Peyer's patch (tissue), 4 donors: ENCODE results near the gene DSCAML1.

Experiments used
- POLR2A ChIP-seq, 2 donors: fragments of 450-650 bp; IDR thresholded peaks; one replicate each; pipeline ENCODE4 v1.5.1; 2017; ENCODE audit warnings: antibody characterized with exemption in 2 of 2, mild to moderate bottlenecking in 2 of 2, moderate library complexity in 2 of 2
- TF ChIP-seq, protein P1 (sequence below), 6 experiments: fragments of 450-650 bp in 4 of 6; fragments of 200-600 bp in 2 of 6; sonication (generic) in 1 of 6; IDR thresholded peaks; one replicate each; pipeline ENCODE4 v1.5.1; 2017 to 2019; ENCODE audit warnings: antibody characterized with exemption in 6 of 6, mild to moderate bottlenecking in 3 of 6, moderate library complexity in 1 of 6

- TF ChIP-seq, protein P1, sequence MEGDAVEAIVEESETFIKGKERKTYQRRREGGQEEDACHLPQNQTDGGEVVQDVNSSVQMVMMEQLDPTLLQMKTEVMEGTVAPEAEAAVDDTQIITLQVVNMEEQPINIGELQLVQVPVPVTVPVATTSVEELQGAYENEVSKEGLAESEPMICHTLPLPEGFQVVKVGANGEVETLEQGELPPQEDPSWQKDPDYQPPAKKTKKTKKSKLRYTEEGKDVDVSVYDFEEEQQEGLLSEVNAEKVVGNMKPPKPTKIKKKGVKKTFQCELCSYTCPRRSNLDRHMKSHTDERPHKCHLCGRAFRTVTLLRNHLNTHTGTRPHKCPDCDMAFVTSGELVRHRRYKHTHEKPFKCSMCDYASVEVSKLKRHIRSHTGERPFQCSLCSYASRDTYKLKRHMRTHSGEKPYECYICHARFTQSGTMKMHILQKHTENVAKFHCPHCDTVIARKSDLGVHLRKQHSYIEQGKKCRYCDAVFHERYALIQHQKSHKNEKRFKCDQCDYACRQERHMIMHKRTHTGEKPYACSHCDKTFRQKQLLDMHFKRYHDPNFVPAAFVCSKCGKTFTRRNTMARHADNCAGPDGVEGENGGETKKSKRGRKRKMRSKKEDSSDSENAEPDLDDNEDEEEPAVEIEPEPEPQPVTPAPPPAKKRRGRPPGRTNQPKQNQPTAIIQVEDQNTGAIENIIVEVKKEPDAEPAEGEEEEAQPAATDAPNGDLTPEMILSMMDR (IDR thresholded peaks at IDR 0.05) = no peak
- TF ChIP-seq POLR2A (IDR thresholded peaks at IDR 0.05) = no peak
Measured at GRCh38 chr11:117610901-117611300, 186.1 kb downstream of the DSCAML1 start.
